ENCODE data around the gene TNFRSF1B. TPM values are rescaled to one million over a fixed set of nuclear protein-coding genes. Genes with fewer than 3 reads are reported as not detected.

Gene TNFRSF1B
- total and polyA plus RNA-seq, 2 of the 8 experiments (the other 6 are each of a cell fraction or from before 2014, with no cell fraction given) = 1.7 to 2.9 TPM

DNA sequence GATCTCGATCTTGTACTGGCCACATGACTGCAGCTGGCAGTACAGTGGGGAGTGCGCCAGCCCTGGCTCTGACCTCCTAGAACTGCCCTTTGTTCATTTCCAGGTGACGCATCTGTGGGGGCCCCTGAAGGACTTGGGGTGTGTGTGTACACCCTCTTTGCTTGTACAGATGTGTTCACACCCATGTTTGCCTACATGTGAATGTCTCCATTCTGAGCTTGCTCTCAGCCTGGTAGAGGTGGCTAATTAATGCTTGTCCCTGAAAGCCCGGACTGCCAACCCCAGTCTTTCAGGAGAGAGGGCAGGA is 19.8 kb downstream of the TNFRSF1B start (continued):
- TF ChIP-seq, protein P1, sequence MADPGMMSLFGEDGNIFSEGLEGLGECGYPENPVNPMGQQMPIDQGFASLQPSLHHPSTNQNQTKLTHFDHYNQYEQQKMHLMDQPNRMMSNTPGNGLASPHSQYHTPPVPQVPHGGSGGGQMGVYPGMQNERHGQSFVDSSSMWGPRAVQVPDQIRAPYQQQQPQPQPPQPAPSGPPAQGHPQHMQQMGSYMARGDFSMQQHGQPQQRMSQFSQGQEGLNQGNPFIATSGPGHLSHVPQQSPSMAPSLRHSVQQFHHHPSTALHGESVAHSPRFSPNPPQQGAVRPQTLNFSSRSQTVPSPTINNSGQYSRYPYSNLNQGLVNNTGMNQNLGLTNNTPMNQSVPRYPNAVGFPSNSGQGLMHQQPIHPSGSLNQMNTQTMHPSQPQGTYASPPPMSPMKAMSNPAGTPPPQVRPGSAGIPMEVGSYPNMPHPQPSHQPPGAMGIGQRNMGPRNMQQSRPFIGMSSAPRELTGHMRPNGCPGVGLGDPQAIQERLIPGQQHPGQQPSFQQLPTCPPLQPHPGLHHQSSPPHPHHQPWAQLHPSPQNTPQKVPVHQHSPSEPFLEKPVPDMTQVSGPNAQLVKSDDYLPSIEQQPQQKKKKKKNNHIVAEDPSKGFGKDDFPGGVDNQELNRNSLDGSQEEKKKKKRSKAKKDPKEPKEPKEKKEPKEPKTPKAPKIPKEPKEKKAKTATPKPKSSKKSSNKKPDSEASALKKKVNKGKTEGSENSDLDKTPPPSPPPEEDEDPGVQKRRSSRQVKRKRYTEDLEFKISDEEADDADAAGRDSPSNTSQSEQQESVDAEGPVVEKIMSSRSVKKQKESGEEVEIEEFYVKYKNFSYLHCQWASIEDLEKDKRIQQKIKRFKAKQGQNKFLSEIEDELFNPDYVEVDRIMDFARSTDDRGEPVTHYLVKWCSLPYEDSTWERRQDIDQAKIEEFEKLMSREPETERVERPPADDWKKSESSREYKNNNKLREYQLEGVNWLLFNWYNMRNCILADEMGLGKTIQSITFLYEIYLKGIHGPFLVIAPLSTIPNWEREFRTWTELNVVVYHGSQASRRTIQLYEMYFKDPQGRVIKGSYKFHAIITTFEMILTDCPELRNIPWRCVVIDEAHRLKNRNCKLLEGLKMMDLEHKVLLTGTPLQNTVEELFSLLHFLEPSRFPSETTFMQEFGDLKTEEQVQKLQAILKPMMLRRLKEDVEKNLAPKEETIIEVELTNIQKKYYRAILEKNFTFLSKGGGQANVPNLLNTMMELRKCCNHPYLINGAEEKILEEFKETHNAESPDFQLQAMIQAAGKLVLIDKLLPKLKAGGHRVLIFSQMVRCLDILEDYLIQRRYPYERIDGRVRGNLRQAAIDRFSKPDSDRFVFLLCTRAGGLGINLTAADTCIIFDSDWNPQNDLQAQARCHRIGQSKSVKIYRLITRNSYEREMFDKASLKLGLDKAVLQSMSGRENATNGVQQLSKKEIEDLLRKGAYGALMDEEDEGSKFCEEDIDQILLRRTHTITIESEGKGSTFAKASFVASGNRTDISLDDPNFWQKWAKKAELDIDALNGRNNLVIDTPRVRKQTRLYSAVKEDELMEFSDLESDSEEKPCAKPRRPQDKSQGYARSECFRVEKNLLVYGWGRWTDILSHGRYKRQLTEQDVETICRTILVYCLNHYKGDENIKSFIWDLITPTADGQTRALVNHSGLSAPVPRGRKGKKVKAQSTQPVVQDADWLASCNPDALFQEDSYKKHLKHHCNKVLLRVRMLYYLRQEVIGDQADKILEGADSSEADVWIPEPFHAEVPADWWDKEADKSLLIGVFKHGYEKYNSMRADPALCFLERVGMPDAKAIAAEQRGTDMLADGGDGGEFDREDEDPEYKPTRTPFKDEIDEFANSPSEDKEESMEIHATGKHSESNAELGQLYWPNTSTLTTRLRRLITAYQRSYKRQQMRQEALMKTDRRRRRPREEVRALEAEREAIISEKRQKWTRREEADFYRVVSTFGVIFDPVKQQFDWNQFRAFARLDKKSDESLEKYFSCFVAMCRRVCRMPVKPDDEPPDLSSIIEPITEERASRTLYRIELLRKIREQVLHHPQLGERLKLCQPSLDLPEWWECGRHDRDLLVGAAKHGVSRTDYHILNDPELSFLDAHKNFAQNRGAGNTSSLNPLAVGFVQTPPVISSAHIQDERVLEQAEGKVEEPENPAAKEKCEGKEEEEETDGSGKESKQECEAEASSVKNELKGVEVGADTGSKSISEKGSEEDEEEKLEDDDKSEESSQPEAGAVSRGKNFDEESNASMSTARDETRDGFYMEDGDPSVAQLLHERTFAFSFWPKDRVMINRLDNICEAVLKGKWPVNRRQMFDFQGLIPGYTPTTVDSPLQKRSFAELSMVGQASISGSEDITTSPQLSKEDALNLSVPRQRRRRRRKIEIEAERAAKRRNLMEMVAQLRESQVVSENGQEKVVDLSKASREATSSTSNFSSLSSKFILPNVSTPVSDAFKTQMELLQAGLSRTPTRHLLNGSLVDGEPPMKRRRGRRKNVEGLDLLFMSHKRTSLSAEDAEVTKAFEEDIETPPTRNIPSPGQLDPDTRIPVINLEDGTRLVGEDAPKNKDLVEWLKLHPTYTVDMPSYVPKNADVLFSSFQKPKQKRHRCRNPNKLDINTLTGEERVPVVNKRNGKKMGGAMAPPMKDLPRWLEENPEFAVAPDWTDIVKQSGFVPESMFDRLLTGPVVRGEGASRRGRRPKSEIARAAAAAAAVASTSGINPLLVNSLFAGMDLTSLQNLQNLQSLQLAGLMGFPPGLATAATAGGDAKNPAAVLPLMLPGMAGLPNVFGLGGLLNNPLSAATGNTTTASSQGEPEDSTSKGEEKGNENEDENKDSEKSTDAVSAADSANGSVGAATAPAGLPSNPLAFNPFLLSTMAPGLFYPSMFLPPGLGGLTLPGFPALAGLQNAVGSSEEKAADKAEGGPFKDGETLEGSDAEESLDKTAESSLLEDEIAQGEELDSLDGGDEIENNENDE (IDR thresholded peaks at IDR 0.05; ENCODE audit: insufficient replicate concordance, low read length) = no peak
- TF ChIP-seq YY1 (IDR thresholded peaks at IDR 0.05; ENCODE audit: low read depth, low read length) = no peak
- TF ChIP-seq, protein P2, sequence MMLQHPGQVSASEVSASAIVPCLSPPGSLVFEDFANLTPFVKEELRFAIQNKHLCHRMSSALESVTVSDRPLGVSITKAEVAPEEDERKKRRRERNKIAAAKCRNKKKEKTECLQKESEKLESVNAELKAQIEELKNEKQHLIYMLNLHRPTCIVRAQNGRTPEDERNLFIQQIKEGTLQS (IDR thresholded peaks at IDR 0.05; ENCODE audit: insufficient read depth, low read depth, low read length) = no peak
- TF ChIP-seq BRCA1 (IDR thresholded peaks at IDR 0.05; ENCODE audit: low read depth, low read length) = no peak
- no peak for TF ChIP-seq KDM1A (IDR thresholded peaks at IDR 0.05; ENCODE audit: borderline replicate concordance, low read length)
- TF ChIP-seq POLR2AphosphoS5 (IDR thresholded peaks at IDR 0.05; ENCODE audit: low read depth, low read length) = no peak
- no peak for TF ChIP-seq GTF2F1 (IDR thresholded peaks at IDR 0.05; ENCODE audit: borderline replicate concordance, low read depth, low read length)
- no peak for TF ChIP-seq CREB1 (IDR thresholded peaks at IDR 0.05)
- no peak for TF ChIP-seq HDAC6 (IDR thresholded peaks at IDR 0.05; ENCODE audit: low read depth, low read length)
- TF ChIP-seq RFX5 (IDR thresholded peaks at IDR 0.05; ENCODE audit: borderline replicate concordance, low read depth, low read length) = no peak

All from H1 (cell line).